ENCODE results near the gene PPA1.
"Not testable (repeated sequence)": the region's sequence is repeated elsewhere in the genome, so short reads cannot be mapped to it uniquely, and the experiment has no call there.

PPA1 gene

DNA sequence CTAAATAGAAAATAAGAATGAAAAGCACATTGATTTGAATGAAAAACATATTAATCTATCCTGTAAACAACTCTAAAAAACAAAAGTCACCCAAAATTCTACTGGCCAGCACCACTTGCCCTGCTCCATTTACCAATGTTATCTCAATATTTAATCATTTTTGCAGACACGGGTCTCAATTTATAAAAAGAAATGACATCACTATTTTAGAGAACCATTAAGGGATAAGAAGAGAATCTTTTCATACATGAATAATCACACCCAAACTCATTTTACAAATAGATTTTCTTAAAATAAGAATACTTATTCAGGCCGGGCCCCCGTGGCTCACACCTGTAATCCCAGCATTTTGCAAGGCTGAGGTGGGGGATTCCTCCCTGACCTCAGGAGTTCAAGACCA is 66.8 kb downstream of the PPA1 start:
- no peak for DNase-seq

DNA sequence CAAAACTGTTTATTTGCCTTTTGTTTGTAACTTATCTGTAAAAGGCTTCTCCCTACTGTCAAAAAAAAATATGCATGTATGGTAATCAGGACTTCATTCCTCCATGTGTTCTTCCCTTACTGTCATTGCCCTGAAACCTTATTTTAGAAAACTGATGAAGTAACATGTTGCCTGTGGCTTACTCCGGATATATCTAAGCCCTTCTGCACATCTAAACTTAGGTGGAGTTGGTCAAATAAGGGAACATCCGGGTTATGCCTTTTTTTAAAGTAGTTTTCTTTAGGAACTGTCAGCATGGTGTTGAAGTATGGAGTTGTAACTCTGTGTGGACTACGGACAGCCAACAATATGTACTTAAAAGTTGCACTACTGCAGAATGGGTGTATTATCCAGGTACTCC is 69.1 kb downstream of the PPA1 start:
- DNase-seq, result no peak

DNA sequence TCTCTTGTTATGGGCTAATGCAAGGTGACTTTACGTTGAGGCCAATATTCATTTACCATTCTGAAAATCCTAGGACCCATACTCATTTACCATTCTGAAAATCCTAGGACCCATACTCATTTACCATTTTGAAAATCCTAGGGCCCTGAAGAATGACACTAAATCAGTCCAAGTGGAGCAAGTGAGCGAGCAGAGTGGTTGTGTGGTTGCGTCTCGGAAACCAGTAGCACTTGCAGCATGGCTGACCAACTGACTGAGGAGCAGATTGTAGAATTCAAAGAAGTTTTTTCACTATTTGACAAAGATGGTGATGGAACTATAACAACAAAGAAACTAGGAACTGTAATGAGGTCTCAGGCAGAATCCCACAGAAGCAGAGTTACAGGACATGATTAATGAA is 69.8 kb downstream of the PPA1 start:
- DNase-seq, result no peak

DNA sequence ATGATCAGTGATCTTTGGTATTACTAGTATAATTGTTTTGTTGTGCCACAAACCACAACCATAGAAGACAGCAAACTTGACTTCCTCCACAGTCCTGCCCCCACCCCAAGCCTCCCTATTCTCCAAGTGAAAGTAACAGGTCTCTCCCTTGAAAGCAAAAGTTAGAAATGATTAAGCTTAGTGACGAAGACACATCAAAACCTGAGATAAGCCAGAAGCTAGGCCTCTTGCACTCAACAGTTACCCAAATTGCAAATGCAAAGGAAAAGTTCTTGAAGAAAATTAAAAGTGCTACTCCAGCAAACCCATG is 70.4 kb downstream of the PPA1 start:
- DNase-seq, result no peak

DNA sequence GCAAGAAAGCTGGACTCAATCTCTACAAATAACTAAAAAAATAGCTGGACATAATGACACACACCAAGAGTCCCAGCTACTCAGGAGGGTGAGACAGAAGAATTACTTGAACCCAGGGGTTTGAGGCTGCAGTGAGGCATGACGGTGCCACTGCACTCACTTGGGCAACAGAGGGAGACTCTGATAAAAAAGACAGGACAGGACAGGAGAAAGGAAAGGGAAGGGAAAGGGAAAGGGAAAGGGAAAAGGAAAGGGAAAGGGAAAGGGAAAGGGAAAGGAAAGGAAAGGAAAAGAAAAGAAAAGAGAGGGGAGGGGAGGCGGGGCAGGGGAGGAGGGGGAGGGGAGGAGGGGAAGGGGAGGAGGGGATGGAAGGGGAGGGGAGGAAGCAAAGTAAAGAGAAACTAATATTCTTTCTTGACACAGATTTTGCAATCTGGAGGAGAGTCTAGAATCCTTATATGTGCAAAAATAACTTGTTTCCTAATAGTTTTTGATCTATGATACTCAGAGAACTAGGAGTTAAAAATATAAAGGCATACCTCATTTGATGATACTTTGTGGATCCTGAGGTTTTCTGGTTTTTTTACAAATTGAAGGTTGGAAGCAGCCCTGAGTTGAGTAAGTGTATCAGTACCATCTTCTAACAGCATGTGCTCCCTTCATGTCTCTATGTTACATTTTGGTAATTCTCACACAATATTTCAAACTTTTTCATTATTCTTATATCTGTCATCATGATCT is 70.9 kb downstream of the PPA1 start:
- DNase-seq, result no peak

DNA sequence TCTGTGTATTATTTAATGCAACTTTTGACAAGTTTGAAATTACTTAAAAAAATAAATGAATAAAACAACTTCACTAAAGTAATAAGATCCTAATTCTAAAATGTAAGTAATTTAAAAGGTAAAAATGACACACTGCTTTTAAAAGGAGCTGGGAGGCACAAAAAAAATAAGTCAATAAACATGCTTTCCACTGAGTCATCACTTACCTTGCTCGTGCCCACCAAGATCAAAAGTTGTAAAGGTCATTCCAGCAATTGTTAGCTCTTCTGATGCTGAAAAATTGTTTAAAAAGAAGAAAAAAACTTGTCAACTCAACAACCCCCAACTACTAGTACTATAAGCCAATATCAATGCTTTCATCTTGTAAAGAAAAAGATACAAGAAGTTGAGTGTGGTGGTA is 72.4 kb downstream of the PPA1 start:
- DNase-seq, result no peak

DNA sequence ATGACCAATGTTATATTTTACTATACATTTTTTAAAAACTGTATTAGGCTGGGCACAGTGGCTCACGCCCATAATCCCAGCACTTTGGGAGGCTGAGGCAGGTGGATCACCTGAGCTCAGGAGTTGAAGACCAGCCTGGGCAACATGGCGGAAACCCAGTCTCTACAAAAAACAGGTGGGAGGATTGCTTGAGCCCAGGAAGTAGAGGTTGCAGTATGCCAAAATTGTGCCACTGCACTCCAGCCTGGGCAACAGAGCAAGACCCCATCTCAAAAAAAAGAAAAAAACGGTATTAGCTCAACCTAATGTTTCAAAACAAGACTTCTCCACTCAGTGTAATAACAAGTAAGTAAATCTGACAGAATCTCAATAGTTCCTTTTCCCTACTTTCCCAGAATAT is 73.9 kb downstream of the PPA1 start:
- DNase-seq, result not testable (repeated sequence)

DNA sequence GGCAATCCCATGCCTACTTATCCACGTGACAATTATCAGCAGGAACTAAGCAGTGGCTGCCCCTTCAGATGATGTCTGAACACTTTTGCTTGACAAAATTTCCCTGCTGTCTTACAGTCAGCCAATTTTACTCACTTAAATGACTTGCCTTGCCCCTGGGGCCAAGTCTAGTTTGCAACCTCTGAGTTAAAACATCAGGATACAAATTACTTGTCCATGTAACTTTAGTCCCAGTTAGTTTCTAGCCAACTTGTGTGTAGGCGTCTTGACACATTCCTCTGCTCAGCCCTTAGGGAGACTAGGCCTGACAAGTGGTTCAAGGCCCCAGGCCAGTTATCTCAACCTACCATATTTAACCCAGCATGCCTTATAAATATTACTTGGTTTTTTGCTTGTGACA is 75.1 kb downstream of the PPA1 start:
- DNase-seq, result no peak

DNA sequence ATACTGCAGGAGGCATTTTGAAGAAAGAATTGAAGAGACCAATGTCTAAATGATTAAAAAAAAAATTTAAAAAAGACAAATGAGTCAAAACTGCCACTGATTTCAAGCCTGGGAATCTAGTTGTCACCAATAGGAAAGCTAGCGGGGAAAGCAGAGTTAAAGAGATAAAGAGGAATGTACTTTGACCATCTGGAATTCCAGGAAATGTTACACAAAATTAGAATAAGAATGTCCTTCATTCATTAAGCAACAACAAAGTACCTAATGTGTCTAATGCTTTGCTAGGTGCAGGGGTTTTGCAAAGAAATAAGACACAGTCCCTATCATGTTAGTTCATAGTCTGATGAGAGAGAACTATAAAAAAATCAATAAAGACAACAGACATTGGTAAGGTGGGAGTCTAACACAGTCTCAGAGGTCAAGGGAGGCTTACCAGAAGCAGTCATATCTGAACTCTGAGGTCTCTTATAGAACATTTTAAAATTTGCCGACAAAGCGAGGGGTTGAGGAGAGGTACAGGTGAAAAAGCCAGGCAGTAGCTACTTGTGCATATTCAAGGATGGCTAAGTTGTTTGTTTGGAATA is 77.9 kb downstream of the PPA1 start:
- no peak for DNase-seq
